CD4-positive, alpha-beta T cell (primary cell): ENCODE results near the gene GIMAP5. TPM values are rescaled to one million over a fixed set of nuclear protein-coding genes. Genes with fewer than 3 reads are reported as not detected.

Experiments used
- ATAC-seq: fragments of 200-7000 bp; cut with Tn5 transposase; one replicate; pipeline ENCODE4 v1.10.0; 2022; ENCODE audit warnings: mild to moderate bottlenecking; ENCODE audit not compliant: poor library complexity
- CTCF ChIA-PET: fragments of 350-600 bp; sonication (Branson Sonifier 250); formaldehyde crosslinking; loops from one replicate; lab custom pipeline; 2021; ENCODE audit warnings: antibody characterized with exemption, inconsistent platforms; lab: Charles Lee
- POLR2A ChIA-PET: fragments of 350-600 bp; sonication (Branson Sonifier 250); formaldehyde crosslinking; loops from one replicate; lab custom pipeline; 2021; ENCODE audit warnings: antibody characterized with exemption, inconsistent platforms; lab: Charles Lee
- DNase-seq, 14 experiments: peaks; one replicate each; pipeline ENCODE4 v3.0.0-alpha.2; 2013 to 2020; ENCODE audit warnings: mixed read lengths in 2 of 14
- H3K27ac ChIP-seq, 2 donors: one replicate each; pipeline versions ENCODE4 v1.5.1 to v1.7.0; 2013; ENCODE audit warnings: low read length in 2 of 2, low read depth in 1 of 2, mild to moderate bottlenecking in 1 of 2
- H3K27me3 ChIP-seq, 2 experiments: 1 replicate in 1 of 2; 2 replicates in 1 of 2; pipeline versions ENCODE4 v1.6.1 to v1.7.0; 2013; ENCODE audit warnings: low read length in 2 of 2, control low read depth in 1 of 2, mild to moderate bottlenecking in 1 of 2, moderate library complexity in 1 of 2; ENCODE audit not compliant: insufficient read depth in 2 of 2, control insufficient read depth in 1 of 2
- H3K36me3 ChIP-seq: one replicate; pipeline ENCODE4 v1.6.1; 2013; ENCODE audit warnings: low read length, control low read depth; ENCODE audit not compliant: insufficient read depth
- H3K4me1 ChIP-seq: one replicate; pipeline ENCODE4 v1.6.1; 2013; ENCODE audit warnings: low read length, control low read depth; ENCODE audit not compliant: insufficient read depth
- H3K4me3 ChIP-seq: one replicate; pipeline ENCODE4 v1.5.1; 2013; ENCODE audit warnings: mild to moderate bottlenecking, low read length, moderate library complexity
- H3K9me3 ChIP-seq, 2 experiments: 1 replicate in 1 of 2; 2 replicates in 1 of 2; pipeline versions ENCODE4 v1.6.1 to v1.7.0; 2013; ENCODE audit warnings: low read length in 2 of 2, mild to moderate bottlenecking in 2 of 2, control low read depth in 1 of 2, moderate library complexity in 1 of 2; ENCODE audit not compliant: control insufficient read depth in 1 of 2, insufficient read depth in 1 of 2
- H3K27ac Mint-ChIP-seq: one replicate; pipeline ENCODE4 v1.8.0; 2020; ENCODE audit warnings: mixed read lengths
- H3K27me3 Mint-ChIP-seq: one replicate; pipeline ENCODE4 v1.8.0; 2021; ENCODE audit warnings: mixed read lengths
- H3K36me3 Mint-ChIP-seq: one replicate; pipeline ENCODE4 v1.8.0; 2021; ENCODE audit warnings: low read depth, mixed read lengths
- H3K4me1 Mint-ChIP-seq: one replicate; pipeline ENCODE4 v1.8.0; 2021; ENCODE audit warnings: low read depth, mixed read lengths
- H3K4me3 Mint-ChIP-seq: one replicate; pipeline ENCODE4 v1.8.0; 2020; ENCODE audit warnings: mild to moderate bottlenecking, mixed read lengths
- H3K9me3 Mint-ChIP-seq: one replicate; pipeline ENCODE4 v1.8.0; 2020; ENCODE audit warnings: mixed read lengths
- intact Hi-C, 2 experiments: fragments of 100-400 bp; cut with DNase I in 1 of 2; cut with micrococcal nuclease in 1 of 2; formaldehyde crosslinking; loops; one replicate each; pipeline versions ENCODE4 v1.15.1 to v1.9.0; 2023 to 2025; cut with DNase I, micrococcal nuclease
- total RNA-seq, 174 experiments: library from RNA in 2 of 174; stranded (reverse) in 2 of 174; gene quantifications; one replicate each; pipeline ENCODE4 v1.2.3 and lab custom pipeline; 2021 to 2026
- TF ChIP-seq, protein P1 (sequence below): fragments of 200-600 bp; IDR thresholded peaks from one replicate; pipeline ENCODE4 v1.8.0; 2022; ENCODE audit warnings: antibody characterized with exemption, mild to moderate bottlenecking

Gene GIMAP5
- total RNA-seq, 2 experiments from 2014 or later, result 31.3 to 35.2 TPM

DNA sequence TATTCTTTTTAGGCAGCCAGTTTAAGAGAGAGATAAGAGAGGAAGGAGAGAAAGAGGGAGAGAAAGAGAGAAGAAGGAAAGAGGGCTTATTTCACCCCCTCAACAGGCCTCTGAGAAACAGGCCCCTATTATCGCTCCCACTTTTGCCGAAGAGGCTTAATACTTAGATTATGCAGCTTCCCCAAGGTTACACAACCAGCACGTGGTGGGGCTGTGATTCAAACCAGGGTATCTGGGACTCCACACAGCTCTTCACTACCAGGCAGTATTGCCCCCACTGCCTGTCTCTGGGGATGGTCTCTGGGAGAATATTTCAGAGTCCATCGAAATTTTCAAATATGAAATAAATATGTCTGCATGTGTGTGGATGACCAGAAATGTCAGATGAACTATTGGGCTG lies 17.8 kb upstream of the GIMAP5 start:
- intact Hi-C loops, result loop anchor here (5.0 kb wide), 3 partner anchors 33 to 42 kb away; no protein-coding TSS in a partner anchor
- Histone ChIP-seq H3K4me3 (peak overlapping the region; percentile 79), H3K36me3 (peaks cover 62% of the 10 kb centered on the region), H3K9me3 (peaks cover 23 to 28% of the 10 kb centered on the region in 2 experiments), H3K4me1 (peaks cover 60% of the 10 kb centered on the region), H3K27ac (peak overlapping the region in 1 of 2 donors; percentile 81), H3K27me3 (no peaks in the 10 kb centered on the region)
- H3K27me3 Mint-ChIP-seq, result no peaks in the 10 kb centered on the region
- peak overlapping the region; percentile 100 for H3K4me3 Mint-ChIP-seq
- H3K4me1 Mint-ChIP-seq, result peaks cover 89% of the 10 kb centered on the region
- DNase-seq (no peak), ATAC-seq (no peak)
- H3K36me3 Mint-ChIP-seq, result peaks cover 97% of the 10 kb centered on the region
- TF ChIP-seq, protein P1, sequence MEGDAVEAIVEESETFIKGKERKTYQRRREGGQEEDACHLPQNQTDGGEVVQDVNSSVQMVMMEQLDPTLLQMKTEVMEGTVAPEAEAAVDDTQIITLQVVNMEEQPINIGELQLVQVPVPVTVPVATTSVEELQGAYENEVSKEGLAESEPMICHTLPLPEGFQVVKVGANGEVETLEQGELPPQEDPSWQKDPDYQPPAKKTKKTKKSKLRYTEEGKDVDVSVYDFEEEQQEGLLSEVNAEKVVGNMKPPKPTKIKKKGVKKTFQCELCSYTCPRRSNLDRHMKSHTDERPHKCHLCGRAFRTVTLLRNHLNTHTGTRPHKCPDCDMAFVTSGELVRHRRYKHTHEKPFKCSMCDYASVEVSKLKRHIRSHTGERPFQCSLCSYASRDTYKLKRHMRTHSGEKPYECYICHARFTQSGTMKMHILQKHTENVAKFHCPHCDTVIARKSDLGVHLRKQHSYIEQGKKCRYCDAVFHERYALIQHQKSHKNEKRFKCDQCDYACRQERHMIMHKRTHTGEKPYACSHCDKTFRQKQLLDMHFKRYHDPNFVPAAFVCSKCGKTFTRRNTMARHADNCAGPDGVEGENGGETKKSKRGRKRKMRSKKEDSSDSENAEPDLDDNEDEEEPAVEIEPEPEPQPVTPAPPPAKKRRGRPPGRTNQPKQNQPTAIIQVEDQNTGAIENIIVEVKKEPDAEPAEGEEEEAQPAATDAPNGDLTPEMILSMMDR, result no peak
- ChIA-PET CTCF (interaction anchor here (2.0 kb wide), 1 partner anchor 150 kb away, joined by 6 read pairs; no protein-coding TSS in a partner anchor), POLR2A (interaction anchor here (5.3 to 5.4 kb wide), 2 partner anchors 25 to 35 kb away, joined by 65 to 88 read pairs; no protein-coding TSS in a partner anchor)
- H3K27ac Mint-ChIP-seq, result peak overlapping the region; percentile 87
- peaks cover 10% of the 10 kb centered on the region for H3K9me3 Mint-ChIP-seq

DNA sequence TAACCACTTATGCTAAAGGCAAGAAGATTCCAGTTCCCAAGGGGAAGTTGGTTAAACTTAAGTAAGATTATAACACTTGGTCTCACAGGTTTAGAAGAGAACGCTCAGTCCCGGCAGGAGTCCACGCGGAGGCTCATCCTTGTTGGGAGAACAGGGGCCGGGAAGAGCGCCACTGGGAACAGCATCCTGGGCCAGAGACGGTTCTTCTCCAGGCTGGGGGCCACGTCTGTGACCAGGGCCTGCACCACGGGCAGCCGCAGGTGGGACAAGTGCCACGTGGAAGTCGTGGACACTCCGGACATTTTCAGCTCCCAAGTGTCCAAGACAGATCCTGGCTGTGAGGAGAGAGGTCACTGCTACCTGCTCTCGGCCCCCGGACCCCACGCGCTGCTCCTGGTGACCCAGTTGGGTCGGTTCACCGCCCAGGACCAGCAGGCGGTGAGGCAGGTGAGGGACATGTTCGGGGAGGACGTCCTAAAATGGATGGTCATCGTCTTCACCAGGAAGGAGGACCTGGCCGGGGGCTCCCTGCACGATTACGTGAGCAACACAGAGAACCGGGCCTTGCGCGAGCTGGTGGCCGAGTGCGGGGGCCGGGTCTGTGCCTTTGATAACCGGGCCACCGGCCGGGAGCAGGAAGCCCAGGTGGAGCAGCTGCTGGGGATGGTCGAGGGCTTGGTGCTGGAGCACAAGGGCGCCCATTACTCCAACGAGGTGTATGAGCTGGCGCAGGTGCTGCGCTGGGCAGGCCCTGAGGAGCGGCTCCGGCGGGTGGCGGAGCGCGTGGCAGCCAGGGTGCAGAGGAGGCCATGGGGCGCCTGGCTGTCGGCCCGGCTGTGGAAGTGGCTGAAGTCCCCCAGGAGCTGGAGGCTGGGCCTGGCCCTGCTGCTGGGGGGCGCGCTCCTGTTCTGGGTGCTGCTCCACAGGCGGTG lies 17.0 kb upstream of the GIMAP5 start:
- DNase-seq, result no peak
- H3K27me3 Mint-ChIP-seq, result no peaks in the 10 kb centered on the region
- H3K4me3 Mint-ChIP-seq, result peak overlapping the region; percentile 100
- peaks cover 52% of the 10 kb centered on the region for H3K4me1 ChIP-seq
- H3K9me3 Mint-ChIP-seq, result peaks cover 11% of the 10 kb centered on the region
- CTCF ChIA-PET, result interaction anchor here (1.2 to 2.0 kb wide), 2 partner anchors 12 to 151 kb away, joined by 3 to 6 read pairs; no protein-coding TSS in a partner anchor
- H3K36me3 ChIP-seq, result peaks cover 66% of the 10 kb centered on the region
- no peak for ATAC-seq
- H3K4me3 ChIP-seq, result peak overlapping the region; percentile 79
- peak overlapping the region; percentile 87 for H3K27ac Mint-ChIP-seq
- H3K27ac ChIP-seq, result peak overlapping the region in 1 of 2 donors; percentile 81
- TF ChIP-seq, protein P1, result no peak
- peaks cover 98% of the 10 kb centered on the region for H3K36me3 Mint-ChIP-seq
- H3K4me1 Mint-ChIP-seq, result peaks cover 83% of the 10 kb centered on the region
- POLR2A ChIA-PET, result interaction anchor here (0.6 to 5.3 kb wide), 5 partner anchors 19 to 269 kb away, joined by 3 to 65 read pairs (median 3); no protein-coding TSS in a partner anchor
- intact Hi-C loops, result loop anchor here (5.0 kb wide), 3 partner anchors 32 to 43 kb away; no protein-coding TSS in a partner anchor
- peaks cover 23 to 36% of the 10 kb centered on the region in 2 experiments for H3K9me3 ChIP-seq
- H3K27me3 ChIP-seq, result no peaks in the 10 kb centered on the region

DNA sequence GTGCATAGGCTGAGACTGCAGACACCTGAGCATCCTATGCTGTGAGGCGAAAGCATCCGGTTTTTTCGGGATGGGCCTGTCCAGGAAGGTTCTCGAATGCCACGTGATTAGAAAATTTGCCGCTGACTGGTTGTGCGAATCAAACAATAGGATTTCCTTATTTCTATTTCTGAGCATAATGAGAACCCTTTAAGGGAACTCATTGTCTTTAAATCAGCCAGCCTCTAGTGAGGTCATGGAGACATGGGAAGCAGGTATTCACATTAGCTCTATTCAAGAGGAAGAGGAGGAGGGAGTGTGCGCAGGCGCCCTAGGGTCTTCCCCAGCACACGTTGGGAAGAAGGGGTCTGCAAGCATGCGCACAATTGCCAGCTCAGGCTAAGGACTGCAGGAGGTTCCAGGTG lies 15.2 kb upstream of the GIMAP5 start:
- H3K4me1 Mint-ChIP-seq, result peaks cover 76% of the 10 kb centered on the region
- CTCF ChIA-PET, result no interaction called here
- Histone ChIP-seq H3K27ac (peak overlapping the region in 1 of 2 donors; percentile 5), H3K4me1 (peaks cover 42% of the 10 kb centered on the region), H3K27me3 (no peaks in the 10 kb centered on the region), H3K9me3 (peaks cover 37 to 44% of the 10 kb centered on the region in 2 experiments), H3K36me3 (peaks cover 66% of the 10 kb centered on the region), H3K4me3 (peak overlapping the region; percentile 13)
- no peak for DNase-seq
- H3K9me3 Mint-ChIP-seq, result peaks cover 20% of the 10 kb centered on the region
- no peaks in the 10 kb centered on the region for H3K27me3 Mint-ChIP-seq
- H3K4me3 Mint-ChIP-seq, result peak overlapping the region; percentile 54
- intact Hi-C loops, result no loop called here
- H3K27ac Mint-ChIP-seq, result peak overlapping the region; percentile 81
- POLR2A ChIA-PET, result interaction anchor here (1.0 to 2.6 kb wide), 2 partner anchors 45 to 90 kb away, joined by 3 to 12 read pairs; partner anchors contain the start of gene GIMAP6
- peaks cover 100% of the 10 kb centered on the region for H3K36me3 Mint-ChIP-seq
- ATAC-seq, result no peak
- TF ChIP-seq, protein P1, result no peak
